Stimulated activated CD4-positive, alpha-beta T cell treated with anti-CD3 and anti-CD28 coated beads, Interleukin-4, amount 100 ng/mL, for 24 hours (primary cell): Measurements from ENCODE around the gene LRRC18.

Experiments
- DNase-seq: peaks from one replicate; pipeline ENCODE4 v3.0.0-alpha.2; 2020

Gene LRRC18

GRCh38 chr10:48905311-48905710 is 34.3 kb downstream of the LRRC18 start:
- no peak for DNase-seq

- DNase-seq = no peak
Measured at GRCh38 chr10:48904861-48905260, 34.8 kb downstream of the LRRC18 start.

- DNase-seq = no peak
Measured at GRCh38 chr10:48903151-48903550, 36.5 kb downstream of the LRRC18 start.

GRCh38 chr10:48902096-48902495 is 37.5 kb downstream of the LRRC18 start:
- no peak for DNase-seq

GRCh38 chr10:48901319-48901718 is 38.3 kb downstream of the LRRC18 start:
- DNase-seq = no peak

GRCh38 chr10:48900371-48900801 is 39.3 kb downstream of the LRRC18 start:
- no peak for DNase-seq

- no peak for DNase-seq
Measured at GRCh38 chr10:48899781-48900180, 39.9 kb downstream of the LRRC18 start.

- DNase-seq = no peak
Measured at GRCh38 chr10:48898426-48898825, 41.2 kb downstream of the LRRC18 start.

- DNase-seq = no peak
Measured at GRCh38 chr10:48897441-48897790, 42.2 kb downstream of the LRRC18 start.

GRCh38 chr10:48896756-48897440 is 42.7 kb downstream of the LRRC18 start:
- no peak for DNase-seq

GRCh38 chr10:48895803-48896195 is 43.8 kb downstream of the LRRC18 start:
- no peak for DNase-seq

GRCh38 chr10:48894911-48895802 is 44.5 kb downstream of the LRRC18 start:
- DNase-seq = no peak

GRCh38 chr10:48890888-48891850 is 48.5 kb downstream of the LRRC18 start:
- DNase-seq = no peak

- DNase-seq = no peak
Measured at GRCh38 chr10:48887982-48888381, 51.7 kb downstream of the LRRC18 start.

- DNase-seq = no peak
Measured at GRCh38 chr10:48885376-48885775, 54.3 kb downstream of the LRRC18 start.

GRCh38 chr10:48884179-48885045 is 55.2 kb downstream of the LRRC18 start:
- DNase-seq = no peak

- no peak for DNase-seq
Measured at GRCh38 chr10:48883701-48884100, 55.9 kb downstream of the LRRC18 start.

- no peak for DNase-seq
Measured at GRCh38 chr10:48882881-48883280, 56.8 kb downstream of the LRRC18 start.

- no peak for DNase-seq
Measured at GRCh38 chr10:48881937-48882336, 57.7 kb downstream of the LRRC18 start.

GRCh38 chr10:48880016-48880705 is 59.5 kb downstream of the LRRC18 start:
- DNase-seq = no peak

GRCh38 chr10:48879451-48879850 is 60.2 kb downstream of the LRRC18 start:
- DNase-seq = no peak
